NCI-H146 (cell line): Measurements from ENCODE around the gene GNAI2.
A peak's percentile ranks its signal among the peaks of the same experiment; 100 is the strongest.
"Not testable (repeated sequence)": the region's sequence is repeated elsewhere in the genome, so short reads cannot be mapped to it uniquely, and the experiment has no call there.

Source experiments
- DNase-seq: peaks from one replicate; lab custom pipeline; 2025; lab: John Stamatoyannopoulos, UW

GNAI2 gene

GRCh38 chr3:50226888-50227389 lies 9.1 kb upstream of the GNAI2 start:
- peak; percentile 66 for DNase-seq

- peak; percentile 96 for DNase-seq
Measured at GRCh38 chr3:50227390-50228183, 8.4 kb upstream of the GNAI2 start.

GRCh38 chr3:50228184-50228763 lies 7.7 kb upstream of the GNAI2 start:
- DNase-seq, result not testable (repeated sequence)

- DNase-seq, result no peak
Measured at GRCh38 chr3:50229490-50229889, 6.5 kb upstream of the GNAI2 start.

- DNase-seq, result no peak
Measured at GRCh38 chr3:50230104-50230793, 5.8 kb upstream of the GNAI2 start.

GRCh38 chr3:50230794-50231125 lies 5.2 kb upstream of the GNAI2 start:
- DNase-seq, result no peak

- no peak for DNase-seq
Measured at GRCh38 chr3:50231581-50231980, 4.4 kb upstream of the GNAI2 start.

GRCh38 chr3:50232303-50232702 lies 3.7 kb upstream of the GNAI2 start:
- no peak for DNase-seq

GRCh38 chr3:50233176-50233575 lies 2.8 kb upstream of the GNAI2 start:
- DNase-seq, result no peak

- DNase-seq, result peak; percentile 22
Measured at GRCh38 chr3:50236484-50237132, 604 bp downstream of the GNAI2 start.

GRCh38 chr3:50237133-50237651 lies 1.2 kb downstream of the GNAI2 start:
- peak; percentile 47 for DNase-seq

GRCh38 chr3:50237754-50238548 lies 1.9 kb downstream of the GNAI2 start:
- DNase-seq, result peak; percentile 75

GRCh38 chr3:50238549-50239026 lies 2.6 kb downstream of the GNAI2 start:
- no peak for DNase-seq

- DNase-seq, result no peak
Measured at GRCh38 chr3:50239649-50240048, 3.6 kb downstream of the GNAI2 start.

- peak; percentile 56 for DNase-seq
Measured at GRCh38 chr3:50241163-50241562, 5.2 kb downstream of the GNAI2 start.

- DNase-seq, result no peak
Measured at GRCh38 chr3:50241713-50242380, 5.8 kb downstream of the GNAI2 start.

- no peak for DNase-seq
Measured at GRCh38 chr3:50242381-50242770, 6.4 kb downstream of the GNAI2 start.

GRCh38 chr3:50242851-50243542 lies 7.0 kb downstream of the GNAI2 start:
- DNase-seq, result no peak

GRCh38 chr3:50243543-50243895 lies 7.5 kb downstream of the GNAI2 start:
- no peak for DNase-seq

- not testable (repeated sequence) for DNase-seq
Measured at GRCh38 chr3:50244813-50245212, 8.8 kb downstream of the GNAI2 start.
